Cortex of kidney (tissue), 1 donor: ENCODE results near the gene DIMT1.

Experiments
- DNase-seq: peaks from one replicate; lab custom pipeline; 2025; lab: John Stamatoyannopoulos, UW

Gene DIMT1

GRCh38 chr5:62369039-62369438 is 34.7 kb downstream of the DIMT1 start:
- no peak for DNase-seq

GRCh38 chr5:62362701-62363100 is 41.0 kb downstream of the DIMT1 start:
- no peak for DNase-seq

GRCh38 chr5:62354028-62354874 is 49.5 kb downstream of the DIMT1 start:
- no peak for DNase-seq

GRCh38 chr5:62348723-62349481 is 54.8 kb downstream of the DIMT1 start:
- DNase-seq = no peak

- no peak for DNase-seq
Observed at GRCh38 chr5:62347928-62348327, 55.8 kb downstream of the DIMT1 start.

GRCh38 chr5:62346748-62347147 is 57.0 kb downstream of the DIMT1 start:
- DNase-seq = no peak

- no peak for DNase-seq
Observed at GRCh38 chr5:62343428-62343827, 60.3 kb downstream of the DIMT1 start.

GRCh38 chr5:62342476-62342837 is 61.2 kb downstream of the DIMT1 start:
- no peak for DNase-seq

- DNase-seq = no peak
Observed at GRCh38 chr5:62341783-62342475, 61.8 kb downstream of the DIMT1 start.

GRCh38 chr5:62340979-62341378 is 62.7 kb downstream of the DIMT1 start:
- no peak for DNase-seq

GRCh38 chr5:62340392-62340791 is 63.3 kb downstream of the DIMT1 start:
- DNase-seq = no peak
